Measurements from ENCODE around the gene GNG11. TPM values are rescaled to one million over a fixed set of nuclear protein-coding genes. Genes with fewer than 3 reads are reported as not detected.
A peak's percentile ranks its signal among the peaks of the same experiment; 100 is the strongest.

Gene GNG11
- 12.1 TPM for polyA plus RNA-seq (2012; ENCODE audit: insufficient read length, low read depth)

DNA sequence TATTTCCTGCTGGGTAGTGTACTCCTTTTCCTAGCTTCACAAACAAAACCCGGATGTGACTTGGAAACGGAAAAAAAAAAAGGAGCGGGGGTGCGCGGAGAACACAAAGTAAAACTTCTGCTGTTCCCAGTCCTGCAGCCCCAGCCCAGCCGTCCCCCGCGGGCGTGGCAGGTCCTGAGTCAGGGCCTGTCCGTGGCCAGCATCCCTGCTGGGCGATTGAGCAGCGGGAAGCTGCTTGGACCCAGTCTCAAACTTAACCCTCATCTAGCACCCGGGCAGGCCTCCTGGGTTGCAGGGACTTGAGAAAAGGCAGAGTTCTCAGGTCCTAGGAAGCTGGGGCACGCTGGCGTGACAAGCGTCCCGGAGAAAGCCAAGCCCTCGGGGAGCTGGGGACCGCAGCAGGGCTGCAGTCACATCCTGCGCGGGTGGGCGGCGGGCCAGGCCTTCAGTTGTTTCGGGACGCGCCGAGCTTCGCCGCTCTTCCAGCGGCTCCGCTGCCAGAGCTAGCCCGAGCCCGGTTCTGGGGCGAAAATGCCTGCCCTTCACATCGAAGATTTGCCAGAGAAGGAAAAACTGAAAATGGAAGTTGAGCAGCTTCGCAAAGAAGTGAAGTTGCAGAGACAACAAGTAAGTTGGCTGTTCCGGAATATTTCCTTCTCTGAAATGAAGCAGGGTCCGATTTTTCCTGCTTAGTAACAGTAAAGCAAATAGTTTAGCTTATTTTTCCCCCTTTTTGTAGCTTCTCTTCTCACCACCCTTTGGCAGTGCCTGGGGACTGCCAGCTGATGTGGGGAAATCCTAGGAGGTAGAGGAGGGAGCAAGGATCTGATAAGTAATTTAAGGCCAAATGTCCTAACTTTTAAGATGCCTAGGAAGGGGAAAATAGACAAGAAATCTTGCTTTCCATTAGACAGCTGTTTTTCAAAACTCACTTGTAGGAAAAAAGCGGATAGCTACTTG is at the start of gene GNG11:
Gene GNG11, plus strand, starts transcription at position 129 of the 960 bp plus-strand sequence. Its CDS starts 403 bp downstream, at position 532.
- TF ChIP-seq TAF1 (IDR thresholded peaks at IDR 0.05; ENCODE audit: borderline replicate concordance, insufficient read depth, low read length) (peak; percentile 69; the same call in 1 of the 2 replicates), POLR2AphosphoS5 (IDR thresholded peaks at IDR 0.05; ENCODE audit: low read depth, low read length) (no peak; the same call in 1 of the 2 replicates), FOXP2 (optimal IDR thresholded peaks at IDR 0.05; ENCODE audit: borderline replicate concordance, extremely low read depth, extremely low read length, insufficient read depth) (no peak)

- TF ChIP-seq, protein P1, sequence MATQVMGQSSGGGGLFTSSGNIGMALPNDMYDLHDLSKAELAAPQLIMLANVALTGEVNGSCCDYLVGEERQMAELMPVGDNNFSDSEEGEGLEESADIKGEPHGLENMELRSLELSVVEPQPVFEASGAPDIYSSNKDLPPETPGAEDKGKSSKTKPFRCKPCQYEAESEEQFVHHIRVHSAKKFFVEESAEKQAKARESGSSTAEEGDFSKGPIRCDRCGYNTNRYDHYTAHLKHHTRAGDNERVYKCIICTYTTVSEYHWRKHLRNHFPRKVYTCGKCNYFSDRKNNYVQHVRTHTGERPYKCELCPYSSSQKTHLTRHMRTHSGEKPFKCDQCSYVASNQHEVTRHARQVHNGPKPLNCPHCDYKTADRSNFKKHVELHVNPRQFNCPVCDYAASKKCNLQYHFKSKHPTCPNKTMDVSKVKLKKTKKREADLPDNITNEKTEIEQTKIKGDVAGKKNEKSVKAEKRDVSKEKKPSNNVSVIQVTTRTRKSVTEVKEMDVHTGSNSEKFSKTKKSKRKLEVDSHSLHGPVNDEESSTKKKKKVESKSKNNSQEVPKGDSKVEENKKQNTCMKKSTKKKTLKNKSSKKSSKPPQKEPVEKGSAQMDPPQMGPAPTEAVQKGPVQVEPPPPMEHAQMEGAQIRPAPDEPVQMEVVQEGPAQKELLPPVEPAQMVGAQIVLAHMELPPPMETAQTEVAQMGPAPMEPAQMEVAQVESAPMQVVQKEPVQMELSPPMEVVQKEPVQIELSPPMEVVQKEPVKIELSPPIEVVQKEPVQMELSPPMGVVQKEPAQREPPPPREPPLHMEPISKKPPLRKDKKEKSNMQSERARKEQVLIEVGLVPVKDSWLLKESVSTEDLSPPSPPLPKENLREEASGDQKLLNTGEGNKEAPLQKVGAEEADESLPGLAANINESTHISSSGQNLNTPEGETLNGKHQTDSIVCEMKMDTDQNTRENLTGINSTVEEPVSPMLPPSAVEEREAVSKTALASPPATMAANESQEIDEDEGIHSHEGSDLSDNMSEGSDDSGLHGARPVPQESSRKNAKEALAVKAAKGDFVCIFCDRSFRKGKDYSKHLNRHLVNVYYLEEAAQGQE (IDR thresholded peaks at IDR 0.05; ENCODE audit: insufficient read depth in 1 of 2, low read depth in 2 of 2, low read length in 2 of 2) = no peak
- TF ChIP-seq TAF1 (IDR thresholded peaks at IDR 0.05; ENCODE audit: borderline replicate concordance, insufficient read depth, low read length) (no peak), SIN3A (IDR thresholded peaks at IDR 0.05; ENCODE audit: borderline replicate concordance, insufficient read depth, low read length) (no peak), POLR2AphosphoS5 (IDR thresholded peaks at IDR 0.05; ENCODE audit: low read depth, low read length) (no peak), FOXP2 (optimal IDR thresholded peaks at IDR 0.05; ENCODE audit: borderline replicate concordance, extremely low read depth, extremely low read length, insufficient read depth) (no peak)
Observed at GRCh38 chr7:93873998-93874574, 47.4 kb upstream of the GNG11 start.

GRCh38 chr7:93877742-93878141 is 43.8 kb upstream of the GNG11 start:
- no peak for TF ChIP-seq POLR2AphosphoS5 (IDR thresholded peaks at IDR 0.05; ENCODE audit: low read depth, low read length)
- TF ChIP-seq TAF1 (IDR thresholded peaks at IDR 0.05; ENCODE audit: borderline replicate concordance, insufficient read depth, low read length) = no peak
- no peak for TF ChIP-seq SIN3A (IDR thresholded peaks at IDR 0.05; ENCODE audit: borderline replicate concordance, insufficient read depth, low read length)
- no peak for TF ChIP-seq FOXP2 (optimal IDR thresholded peaks at IDR 0.05; ENCODE audit: borderline replicate concordance, extremely low read depth, extremely low read length, insufficient read depth)
- TF ChIP-seq, protein P1 (IDR thresholded peaks at IDR 0.05; ENCODE audit: insufficient read depth in 1 of 2, low read depth in 2 of 2, low read length in 2 of 2) = no peak

DNA sequence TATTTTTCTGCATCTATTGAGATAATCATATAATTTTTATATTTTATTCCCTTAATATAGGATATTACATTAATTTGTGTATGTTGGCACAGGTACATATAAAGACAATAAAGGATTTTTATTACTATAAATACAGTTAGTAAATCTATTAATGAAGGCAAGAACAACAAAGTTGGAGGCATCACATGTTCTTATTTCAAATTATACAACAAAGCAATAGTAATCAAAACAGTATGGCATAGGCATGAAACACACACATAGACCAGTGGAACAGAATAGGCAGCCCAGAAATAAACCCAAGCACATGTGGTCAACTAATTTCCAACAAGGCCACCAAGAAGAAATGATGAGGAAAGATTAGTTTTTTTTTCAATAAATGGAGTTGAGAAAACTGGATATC is 42.2 kb upstream of the GNG11 start:
- TF ChIP-seq, protein P1 (IDR thresholded peaks at IDR 0.05; ENCODE audit: insufficient read depth in 1 of 2, low read depth in 2 of 2, low read length in 2 of 2) = no peak
- no peak for TF ChIP-seq TAF1 (IDR thresholded peaks at IDR 0.05; ENCODE audit: borderline replicate concordance, insufficient read depth, low read length)

DNA sequence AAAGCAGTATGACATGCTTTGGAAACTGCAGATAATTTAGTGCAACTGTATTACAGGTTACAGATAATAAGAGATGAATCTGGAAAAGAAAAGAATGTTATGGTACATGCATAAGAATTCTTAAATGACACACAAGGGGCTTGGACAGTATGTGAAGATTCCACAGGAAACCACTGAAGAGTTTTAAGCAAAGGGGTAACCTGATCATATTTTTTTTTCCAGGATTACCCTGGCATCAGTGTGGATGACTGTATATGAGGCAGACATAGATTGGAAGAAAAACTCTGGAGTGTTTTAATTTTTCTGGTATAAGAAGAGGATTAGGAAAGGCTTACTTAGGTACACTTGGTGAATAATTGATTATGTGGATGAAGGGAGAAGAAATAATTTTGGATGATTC is 39.1 kb upstream of the GNG11 start:
- TF ChIP-seq POLR2AphosphoS5 (IDR thresholded peaks at IDR 0.05; ENCODE audit: low read depth, low read length) (no peak), SIN3A (IDR thresholded peaks at IDR 0.05; ENCODE audit: borderline replicate concordance, insufficient read depth, low read length) (no peak), FOXP2 (optimal IDR thresholded peaks at IDR 0.05; ENCODE audit: borderline replicate concordance, extremely low read depth, extremely low read length, insufficient read depth) (no peak), TAF1 (IDR thresholded peaks at IDR 0.05; ENCODE audit: borderline replicate concordance, insufficient read depth, low read length) (no peak)
- TF ChIP-seq, protein P1 (IDR thresholded peaks at IDR 0.05; ENCODE audit: insufficient read depth in 1 of 2, low read depth in 2 of 2, low read length in 2 of 2) = no peak
